ENCODE results near the gene ATXN3L. TPM values are rescaled to one million over a fixed set of nuclear protein-coding genes. Genes with fewer than 3 reads are reported as not detected.

ATXN3L gene
- total RNA-seq: not detected

DNA sequence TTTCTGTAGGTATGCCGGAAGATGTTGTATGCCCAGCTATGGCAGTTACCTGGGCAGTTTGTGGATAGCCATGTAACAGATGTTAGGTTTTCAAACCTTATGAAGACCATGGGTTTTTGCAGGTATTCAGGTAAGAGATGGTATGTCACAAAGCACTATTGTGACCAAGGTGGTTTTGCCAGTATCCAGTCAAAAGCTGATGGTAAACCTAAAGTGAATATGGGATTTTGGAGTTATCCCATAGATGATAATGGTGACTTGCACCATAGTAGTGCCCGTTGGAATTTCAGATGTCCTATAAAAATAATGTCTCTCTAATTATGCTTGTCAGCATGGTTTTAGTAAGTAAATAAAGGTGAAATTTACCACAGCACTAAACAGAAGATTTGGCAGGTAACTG lies at the start of gene ATXN3L:
TSS of gene ATXN3L (minus strand) at position 101 of the 400 bp plus-strand sequence. CDS start 119 bp downstream, outside the sequence.
- POLR2A ChIA-PET: no interaction called here
- CTCF ChIA-PET: no interaction called here
- Mint-ChIP-seq H3K36me3 (ENCODE audit: low read depth) (no peaks in the 10 kb centered on the region), H3K27me3 (no peaks in the 10 kb centered on the region), H3K27ac (no peak within 1 kb of the TSS), H3K4me1 (ENCODE audit: low read depth) (no peaks in the 10 kb centered on the region), H3K9me3 (peaks cover 1% of the 10 kb centered on the region), H3K4me3 (no peak within 1 kb of the TSS)
- TF ChIP-seq CTCF (IDR thresholded peaks at IDR 0.05): no peak
- ATAC-seq (no peak), DNase-seq (no peak)
- intact Hi-C loops (cut with micrococcal nuclease): no loop called here

- H3K27ac Mint-ChIP-seq: no peak overlapping the region
- DNase-seq: no peak
- no peaks in the 10 kb centered on the region for H3K9me3 Mint-ChIP-seq
- H3K27me3 Mint-ChIP-seq: no peaks in the 10 kb centered on the region
- POLR2A ChIA-PET: no interaction called here
- no peak for ATAC-seq
- CTCF ChIA-PET: no interaction called here
- intact Hi-C loops (cut with micrococcal nuclease): no loop called here
- no peak overlapping the region for H3K4me3 Mint-ChIP-seq
- H3K4me1 Mint-ChIP-seq (ENCODE audit: low read depth): peaks cover 18% of the 10 kb centered on the region
- TF ChIP-seq CTCF (IDR thresholded peaks at IDR 0.05): no peak
- no peaks in the 10 kb centered on the region for H3K36me3 Mint-ChIP-seq (ENCODE audit: low read depth)
Measured at GRCh38 chrX:13369256-13370030, 49.6 kb upstream of the ATXN3L start.

DNA sequence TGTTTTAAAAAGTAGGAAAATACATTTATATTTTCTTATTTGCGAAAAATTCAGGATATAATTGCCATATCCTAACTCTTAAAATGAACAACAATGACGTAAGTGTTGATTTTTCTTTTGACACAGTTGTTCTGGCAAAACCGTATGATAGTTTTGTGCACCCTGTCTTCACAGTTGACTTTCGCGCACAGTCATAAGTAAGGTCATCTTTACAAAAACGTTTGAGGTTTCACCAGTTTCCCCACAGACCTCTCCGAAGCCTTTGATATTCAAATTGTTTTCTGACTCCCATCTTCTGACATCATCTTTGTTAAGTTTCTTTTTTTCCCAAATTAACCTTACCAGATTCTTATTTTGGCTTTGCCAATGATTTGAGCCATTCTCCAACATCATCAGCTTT lies 48.1 kb upstream of the ATXN3L start:
- Mint-ChIP-seq H3K27ac (peak overlapping the region; percentile 28), H3K9me3 (no peaks in the 10 kb centered on the region), H3K4me3 (no peak overlapping the region), H3K36me3 (ENCODE audit: low read depth) (no peaks in the 10 kb centered on the region), H3K4me1 (ENCODE audit: low read depth) (peaks cover 8% of the 10 kb centered on the region), H3K27me3 (no peaks in the 10 kb centered on the region)
- peak; percentile 4 for DNase-seq
- ATAC-seq: no peak
- CTCF ChIA-PET: no interaction called here
- no peak for TF ChIP-seq CTCF (IDR thresholded peaks at IDR 0.05)
- POLR2A ChIA-PET: no interaction called here
- intact Hi-C loops (cut with micrococcal nuclease): no loop called here

GRCh38 chrX:13366698-13367097 lies 46.8 kb upstream of the ATXN3L start:
- Mint-ChIP-seq H3K36me3 (ENCODE audit: low read depth) (no peaks in the 10 kb centered on the region), H3K27ac (no peak overlapping the region), H3K4me1 (ENCODE audit: low read depth) (peaks cover 7% of the 10 kb centered on the region), H3K9me3 (no peaks in the 10 kb centered on the region), H3K27me3 (no peaks in the 10 kb centered on the region), H3K4me3 (no peak overlapping the region)
- POLR2A ChIA-PET: no interaction called here
- CTCF ChIA-PET: interaction anchor here (0.9 kb wide), 1 partner anchor 121 kb away, joined by 3 read pairs; no protein-coding TSS in a partner anchor
- no peak for TF ChIP-seq CTCF (IDR thresholded peaks at IDR 0.05)
- intact Hi-C loops (cut with micrococcal nuclease): no loop called here
- DNase-seq (no peak), ATAC-seq (no peak)

DNA sequence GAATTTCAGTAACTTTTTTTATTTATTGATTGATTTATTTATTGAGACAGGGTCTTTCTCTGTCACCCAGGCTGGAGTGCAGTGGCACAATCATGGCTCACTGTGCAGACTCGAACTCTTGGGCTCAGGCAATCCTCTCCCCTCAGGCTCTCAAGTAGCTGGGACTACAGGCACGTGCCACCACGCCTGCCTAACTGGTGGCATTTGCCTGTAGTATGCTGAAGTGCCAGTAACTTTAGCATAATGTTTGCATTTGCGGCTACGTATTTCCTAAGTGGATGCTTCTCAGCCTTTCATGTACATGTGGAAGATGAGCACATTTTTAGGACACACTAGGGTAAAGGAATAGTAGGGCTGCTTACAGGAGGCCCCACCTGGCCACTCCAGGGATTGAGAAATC lies 45.3 kb upstream of the ATXN3L start:
- Mint-ChIP-seq H3K36me3 (ENCODE audit: low read depth) (no peaks in the 10 kb centered on the region), H3K27me3 (no peaks in the 10 kb centered on the region), H3K9me3 (no peaks in the 10 kb centered on the region), H3K4me3 (no peak overlapping the region), H3K4me1 (ENCODE audit: low read depth) (peaks cover 7% of the 10 kb centered on the region), H3K27ac (no peak overlapping the region)
- ATAC-seq (no peak), DNase-seq (no peak)
- CTCF ChIA-PET: no interaction called here
- no peak for TF ChIP-seq CTCF (IDR thresholded peaks at IDR 0.05)
- POLR2A ChIA-PET: no interaction called here
- intact Hi-C loops (cut with micrococcal nuclease): no loop called here

Measured in activated CD8-positive, alpha-beta T cell treated with anti-CD3 and anti-CD28 coated beads for 36 hours (primary cell).